Gastrocnemius medialis (tissue), 4 donors: Measurements from ENCODE around the gene ASB6. TPM values are rescaled to one million over a fixed set of nuclear protein-coding genes. Genes with fewer than 3 reads are reported as not detected.

Experiments used
- ATAC-seq, 2 donors: fragments of 150-250 bp; one replicate each; pipeline ENCODE4 v1.9.1; 2016
- DNase-seq, 2 donors: peaks; one replicate each; pipeline ENCODE4 v3.0.0-alpha.2; 2019
- H3K27ac ChIP-seq, 4 donors: fragments of 200-600 bp; sonication (generic); 1 replicate in 1 of 4; 2 replicates in 3 of 4; pipeline ENCODE4 v1.5.1; 2016 to 2018; ENCODE audit warnings: mild to moderate bottlenecking in 2 of 4, moderate library complexity in 1 of 4
- H3K27me3 ChIP-seq, 3 donors: fragments of 200-600 bp; sonication (generic) in 2 of 3; 1 replicate in 1 of 3; 2 replicates in 2 of 3; pipeline versions ENCODE4 v1.5.1 to v1.6.0; 2016 to 2019; ENCODE audit warnings: mild to moderate bottlenecking in 1 of 3, moderate library complexity in 1 of 3
- H3K36me3 ChIP-seq, 2 donors: fragments of 200-600 bp; sonication (generic) in 1 of 2; one replicate each; pipeline ENCODE4 v1.5.1; 2017 to 2018
- H3K4me1 ChIP-seq, 2 donors: fragments of 200-600 bp; sonication (generic) in 1 of 2; one replicate each; pipeline ENCODE4 v1.5.1; 2016 to 2017; ENCODE audit warnings: mild to moderate bottlenecking in 2 of 2
- H3K4me3 ChIP-seq, 4 donors: fragments of 200-600 bp; sonication (generic) in 3 of 4; 1 replicate in 1 of 4; 2 replicates in 3 of 4; pipeline ENCODE4 v1.5.1; 2016 to 2019; ENCODE audit warnings: mild to moderate bottlenecking in 2 of 4
- H3K9me3 ChIP-seq, 3 donors: fragments of 200-600 bp; sonication (generic) in 2 of 3; 1 replicate in 1 of 3; 2 replicates in 2 of 3; pipeline ENCODE4 v1.5.1; 2016 to 2019
- POLR2A ChIP-seq, 2 donors: fragments of 450-650 bp; IDR thresholded peaks; one replicate each; pipeline ENCODE4 v1.6.1; 2017; ENCODE audit warnings: antibody characterized with exemption in 2 of 2, mild to moderate bottlenecking in 2 of 2, moderate library complexity in 2 of 2
- in situ Hi-C, 4 donors: fragments of 200-750 bp; cut with MboI; loops; one replicate each; pipeline versions ENCODE4 v1.15.0 to v1.8.0; 2017; ENCODE audit warnings: low sequenced_read_pairs in 4 of 4
- intact Hi-C: fragments of 100-400 bp; cut with DNase I; formaldehyde crosslinking; loops from one replicate; pipeline ENCODE4 v1.15.1; 2023; ENCODE audit warnings: low total_unique reads
- total RNA-seq, 4 donors: library from RNA; depleted of rRNA; stranded (reverse); fragments of >200 nt; gene quantifications; one replicate each; pipeline versions ENCODE4 v1.1.0 to v1.2.3, GENCODE V29; 2016
- TF ChIP-seq, protein P1 (sequence below), 5 experiments: fragments of 450-650 bp in 3 of 5; fragments of 200-600 bp in 2 of 5; sonication (generic) in 2 of 5; IDR thresholded peaks in 4 of 5; conservative IDR thresholded peaks in 1 of 5; 1 replicate in 4 of 5; 2 replicates in 1 of 5; pipeline ENCODE4 v1.5.1; 2016 to 2019; ENCODE audit warnings: antibody characterized with exemption in 5 of 5, mild to moderate bottlenecking in 3 of 5, moderate library complexity in 3 of 5

ASB6 gene
- total RNA-seq, 4 donors from 2014 or later = 14.4 to 24.0 (median 19.4) TPM

DNA sequence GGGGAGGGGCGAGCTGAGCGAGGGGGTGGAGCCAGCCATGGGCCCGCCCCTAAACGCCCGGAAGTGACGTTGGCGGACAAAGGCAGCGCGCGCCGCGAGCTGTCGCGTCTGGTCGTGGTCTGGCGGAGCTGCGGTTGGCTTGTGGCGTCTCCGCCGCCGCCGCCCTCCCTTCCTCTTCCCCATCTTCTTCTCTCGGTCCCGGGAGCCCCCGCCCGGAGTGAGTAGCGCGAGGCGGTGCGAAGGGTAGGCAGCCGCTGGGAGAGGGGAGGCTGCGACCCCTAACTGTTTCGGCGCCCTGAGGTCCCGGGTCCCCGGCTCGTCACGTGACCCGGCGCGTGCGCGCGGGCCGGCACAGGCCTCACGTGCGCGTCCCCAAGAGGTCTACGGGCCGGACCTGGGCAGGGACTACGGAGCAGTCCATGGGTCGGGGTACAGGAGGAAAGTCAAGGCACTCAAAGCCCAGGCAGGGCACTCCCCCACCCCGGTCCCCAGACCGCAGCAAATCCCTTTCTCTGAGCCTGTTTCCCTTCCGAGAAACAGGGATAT lies 15.8 kb downstream of the ASB6 start, which contains the start of gene NTMT1:
NTMT1 (plus strand) TSS at position 85 of the 546 bp plus-strand sequence. CDS start 6,541 bp downstream, outside the sequence.
- peak within 1 kb of the TSS; percentile 71 to 91 (median 77) for H3K4me3 ChIP-seq
- H3K27ac ChIP-seq = peak within 1 kb of the TSS; percentile 90 to 98 (median 92)
- peaks cover 44% of the 10 kb centered on the region in 2 donors for H3K4me1 ChIP-seq
- no peaks in the 10 kb centered on the region for H3K36me3 ChIP-seq
- ATAC-seq (peak; percentile 90), DNase-seq (peak; percentile 77 to 80)
- TF ChIP-seq POLR2A (IDR thresholded peaks at IDR 0.05) = peak; percentile 99
- TF ChIP-seq, protein P1, sequence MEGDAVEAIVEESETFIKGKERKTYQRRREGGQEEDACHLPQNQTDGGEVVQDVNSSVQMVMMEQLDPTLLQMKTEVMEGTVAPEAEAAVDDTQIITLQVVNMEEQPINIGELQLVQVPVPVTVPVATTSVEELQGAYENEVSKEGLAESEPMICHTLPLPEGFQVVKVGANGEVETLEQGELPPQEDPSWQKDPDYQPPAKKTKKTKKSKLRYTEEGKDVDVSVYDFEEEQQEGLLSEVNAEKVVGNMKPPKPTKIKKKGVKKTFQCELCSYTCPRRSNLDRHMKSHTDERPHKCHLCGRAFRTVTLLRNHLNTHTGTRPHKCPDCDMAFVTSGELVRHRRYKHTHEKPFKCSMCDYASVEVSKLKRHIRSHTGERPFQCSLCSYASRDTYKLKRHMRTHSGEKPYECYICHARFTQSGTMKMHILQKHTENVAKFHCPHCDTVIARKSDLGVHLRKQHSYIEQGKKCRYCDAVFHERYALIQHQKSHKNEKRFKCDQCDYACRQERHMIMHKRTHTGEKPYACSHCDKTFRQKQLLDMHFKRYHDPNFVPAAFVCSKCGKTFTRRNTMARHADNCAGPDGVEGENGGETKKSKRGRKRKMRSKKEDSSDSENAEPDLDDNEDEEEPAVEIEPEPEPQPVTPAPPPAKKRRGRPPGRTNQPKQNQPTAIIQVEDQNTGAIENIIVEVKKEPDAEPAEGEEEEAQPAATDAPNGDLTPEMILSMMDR (IDR thresholded peaks at IDR 0.05 in 4 of 5, conservative IDR thresholded peaks at IDR 0.05 in 1 of 5) = peak in 2 of 5 experiments; percentile 45 to 53
- intact Hi-C loops = loop anchor here (1.0 to 5.0 kb wide), 3 partner anchors 16 to 449 kb away; partner anchors contain the start of genes ASB6 and IER5L
- in situ Hi-C loops = loop anchor here in 1 of 4 donors (25.0 kb wide), 1 partner anchor 161 kb away; no protein-coding TSS in a partner anchor
- no peaks in the 10 kb centered on the region for H3K9me3 ChIP-seq
- peaks cover 0 to 7% (median under 1%) of the 10 kb centered on the region in 3 donors for H3K27me3 ChIP-seq

DNA sequence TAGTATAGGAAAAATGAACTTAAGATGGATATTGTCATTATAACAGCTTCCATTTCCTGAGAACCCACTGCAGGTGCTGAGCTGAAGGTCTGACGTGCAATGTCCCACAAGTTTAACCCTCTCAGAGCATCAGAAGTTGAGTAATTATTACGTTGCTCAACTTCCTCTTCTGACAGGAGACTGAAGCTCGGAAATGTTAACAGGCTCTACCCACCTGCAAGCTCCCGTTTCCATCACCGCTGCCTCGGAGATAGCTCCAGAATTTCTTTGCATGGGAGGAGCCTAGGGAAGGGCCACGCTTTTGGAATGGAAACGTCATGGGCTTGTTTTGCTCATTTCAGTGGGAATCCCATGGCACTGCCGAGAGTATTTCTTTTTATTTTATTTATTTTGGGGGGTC lies 17.0 kb downstream of the ASB6 start:
- Histone ChIP-seq H3K36me3 (no peaks in the 10 kb centered on the region), H3K27ac (peak overlapping the region in 1 of 4 donors; percentile 90), H3K4me3 (no peak overlapping the region), H3K4me1 (peaks cover 32 to 37% of the 10 kb centered on the region in 2 donors), H3K9me3 (no peaks in the 10 kb centered on the region), H3K27me3 (peaks cover 7 to 17% (median 10%) of the 10 kb centered on the region in 3 donors)
- in situ Hi-C loops (loop anchor here in 1 of 4 donors (25.0 kb wide), 1 partner anchor 162 kb away; no protein-coding TSS in a partner anchor), intact Hi-C loops (loop anchor here (5.0 kb wide), 2 partner anchors 213 to 448 kb away; partner anchors contain the start of gene IER5L)
- DNase-seq (no peak), ATAC-seq (no peak)
- TF ChIP-seq, protein P1 (IDR thresholded peaks at IDR 0.05 in 4 of 5, conservative IDR thresholded peaks at IDR 0.05 in 1 of 5) = no peak
- no peak for TF ChIP-seq POLR2A (IDR thresholded peaks at IDR 0.05)

DNA sequence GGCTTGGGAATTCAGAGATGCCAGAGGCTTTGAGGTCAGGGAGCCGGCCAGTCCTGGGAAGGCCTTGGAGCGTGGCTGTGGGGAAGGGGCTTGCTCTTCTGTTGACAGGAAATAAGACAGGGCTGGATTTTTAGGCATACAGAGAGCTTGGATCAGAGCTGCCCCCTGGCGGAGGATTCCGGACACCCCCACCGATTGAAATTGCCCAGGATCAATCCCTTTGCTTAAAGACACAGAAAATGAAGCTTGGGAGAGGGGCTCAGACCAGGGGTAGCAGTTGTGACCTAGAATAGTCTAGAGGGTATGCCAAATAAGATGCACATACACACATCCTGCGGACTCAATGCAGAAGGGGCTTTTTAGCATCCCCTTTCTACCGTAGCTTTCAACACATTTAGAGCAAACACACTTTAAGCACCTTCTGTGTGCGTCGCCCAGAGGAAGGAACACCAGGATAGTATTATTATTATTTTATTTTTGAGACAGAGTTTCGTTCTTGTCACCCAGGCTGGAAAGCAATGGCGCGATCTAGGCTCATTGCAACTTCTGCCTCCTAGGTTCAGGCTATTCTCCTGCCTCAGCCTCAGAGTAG lies 17.7 kb downstream of the ASB6 start:
- no peak for TF ChIP-seq POLR2A (IDR thresholded peaks at IDR 0.05)
- TF ChIP-seq, protein P1 (IDR thresholded peaks at IDR 0.05 in 4 of 5, conservative IDR thresholded peaks at IDR 0.05 in 1 of 5) = peak; percentile 14 to 62 (median 51)
- ATAC-seq (no peak), DNase-seq (no peak)
- H3K9me3 ChIP-seq = no peaks in the 10 kb centered on the region
- H3K36me3 ChIP-seq = no peaks in the 10 kb centered on the region
- H3K4me1 ChIP-seq = peaks cover 26 to 30% of the 10 kb centered on the region in 2 donors
- no peak overlapping the region for H3K27ac ChIP-seq
- peaks cover 14 to 24% (median 16%) of the 10 kb centered on the region in 3 donors for H3K27me3 ChIP-seq
- intact Hi-C loops (no loop called here), in situ Hi-C loops (no loop called here)
- H3K4me3 ChIP-seq = no peak overlapping the region

DNA sequence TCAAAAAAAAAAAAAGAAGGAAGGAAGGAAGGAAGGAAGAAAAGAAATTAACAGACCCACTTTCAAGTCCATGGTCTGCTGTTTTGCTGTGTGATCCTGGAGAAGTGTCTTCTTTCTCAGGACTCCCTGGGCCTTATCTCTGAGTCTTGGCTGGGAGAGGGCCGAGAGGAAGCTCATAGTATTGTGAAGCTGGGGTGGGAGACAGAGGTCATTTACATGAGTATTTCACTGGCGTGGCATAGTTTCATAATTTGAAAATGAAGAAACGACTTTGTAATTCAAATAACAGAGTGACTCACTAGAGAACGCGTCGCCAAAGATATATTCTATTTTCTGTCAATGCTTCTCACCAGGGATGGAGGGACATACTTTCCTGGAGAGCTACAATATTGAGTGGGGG lies 18.6 kb downstream of the ASB6 start:
- Histone ChIP-seq H3K9me3 (no peaks in the 10 kb centered on the region), H3K4me1 (peaks cover 17 to 20% of the 10 kb centered on the region in 2 donors), H3K27me3 (peaks cover 14 to 27% (median 16%) of the 10 kb centered on the region in 3 donors), H3K27ac (no peak overlapping the region), H3K36me3 (no peaks in the 10 kb centered on the region), H3K4me3 (no peak overlapping the region)
- DNase-seq (no peak), ATAC-seq (no peak)
- in situ Hi-C loops (no loop called here), intact Hi-C loops (no loop called here)
- TF ChIP-seq, protein P1 (IDR thresholded peaks at IDR 0.05 in 4 of 5, conservative IDR thresholded peaks at IDR 0.05 in 1 of 5) = no peak
- no peak for TF ChIP-seq POLR2A (IDR thresholded peaks at IDR 0.05)
